Activated CD4-positive, alpha-beta memory T cell treated with anti-CD3 and anti-CD28 coated beads, Interleukin-2, amount 10 ng/mL, durations not matched to agents 7 days and 5 days (primary cell): ENCODE data around the gene SNAPC3. TPM values are rescaled to one million over a fixed set of nuclear protein-coding genes. Genes with fewer than 3 reads are reported as not detected.

Source experiments
- CTCF ChIA-PET: fragments of 350-600 bp; sonication (Branson Sonifier 250); formaldehyde crosslinking; loops from one replicate; lab custom pipeline; 2021; ENCODE audit warnings: antibody characterized with exemption, inconsistent platforms; lab: Charles Lee
- POLR2A ChIA-PET: fragments of 350-600 bp; sonication (Branson Sonifier 250); formaldehyde crosslinking; loops from one replicate; lab custom pipeline; 2021; ENCODE audit warnings: antibody characterized with exemption; lab: Charles Lee
- DNase-seq: peaks from one replicate; pipeline ENCODE4 v3.0.0-alpha.2; 2020
- H3K27ac Mint-ChIP-seq: one replicate; pipeline ENCODE4 v1.8.0; 2021; ENCODE audit warnings: mild to moderate bottlenecking, mixed read lengths
- H3K27me3 Mint-ChIP-seq: one replicate; pipeline ENCODE4 v1.8.0; 2021; ENCODE audit warnings: mixed read lengths
- H3K36me3 Mint-ChIP-seq: one replicate; pipeline ENCODE4 v1.8.0; 2021; ENCODE audit warnings: low read depth, mixed read lengths
- H3K4me1 Mint-ChIP-seq: one replicate; pipeline ENCODE4 v1.8.0; 2021; ENCODE audit warnings: mixed read lengths
- H3K4me3 Mint-ChIP-seq: one replicate; pipeline ENCODE4 v1.8.0; 2021; ENCODE audit warnings: mild to moderate bottlenecking, mixed read lengths
- H3K9me3 Mint-ChIP-seq: one replicate; pipeline ENCODE4 v1.8.0; 2021; ENCODE audit warnings: mixed read lengths
- total RNA-seq, 2 experiments: library from RNA; stranded (reverse); gene quantifications; one replicate each; pipeline ENCODE4 v1.2.3, GENCODE V29; 2021

Gene SNAPC3
- total RNA-seq, 2 experiments from 2014 or later = 35.6 to 37.5 TPM

- no peaks in the 10 kb centered on the region for H3K27me3 Mint-ChIP-seq
- H3K4me1 Mint-ChIP-seq = peaks cover 10% of the 10 kb centered on the region
- H3K36me3 Mint-ChIP-seq = peaks cover 48% of the 10 kb centered on the region
- CTCF ChIA-PET = no interaction called here
- DNase-seq = no peak
- no peak overlapping the region for H3K27ac Mint-ChIP-seq
- H3K9me3 Mint-ChIP-seq = no peaks in the 10 kb centered on the region
- no peak overlapping the region for H3K4me3 Mint-ChIP-seq
- POLR2A ChIA-PET = interaction anchor here (0.6 to 3.2 kb wide), 4 partner anchors 12 to 307 kb away, joined by 3 to 12 read pairs (median 3); partner anchors contain the start of gene PSIP1
Measured at GRCh38 chr9:15475923-15476536, 53.4 kb downstream of the SNAPC3 start.

- peaks cover 44% of the 10 kb centered on the region for H3K36me3 Mint-ChIP-seq
- H3K27ac Mint-ChIP-seq = no peak overlapping the region
- H3K4me3 Mint-ChIP-seq = no peak overlapping the region
- no peak for DNase-seq
- CTCF ChIA-PET = no interaction called here
- H3K4me1 Mint-ChIP-seq = peaks cover 8% of the 10 kb centered on the region
- no peaks in the 10 kb centered on the region for H3K9me3 Mint-ChIP-seq
- H3K27me3 Mint-ChIP-seq = no peaks in the 10 kb centered on the region
- POLR2A ChIA-PET = no interaction called here
Measured at GRCh38 chr9:15480028-15480427, 57.4 kb downstream of the SNAPC3 start.

GRCh38 chr9:15482146-15482545 lies 59.5 kb downstream of the SNAPC3 start:
- Mint-ChIP-seq H3K27me3 (no peaks in the 10 kb centered on the region), H3K9me3 (no peaks in the 10 kb centered on the region), H3K27ac (no peak overlapping the region), H3K36me3 (peaks cover 46% of the 10 kb centered on the region), H3K4me3 (no peak overlapping the region), H3K4me1 (peaks cover 13% of the 10 kb centered on the region)
- ChIA-PET POLR2A (no interaction called here), CTCF (interaction anchor here (0.6 kb wide), 1 partner anchor 274 kb away, joined by 4 read pairs; no protein-coding TSS in a partner anchor)
- no peak for DNase-seq

- POLR2A ChIA-PET = interaction anchor here (1.2 kb wide), 1 partner anchor 25 kb away, joined by 3 read pairs; no protein-coding TSS in a partner anchor
- H3K27me3 Mint-ChIP-seq = no peaks in the 10 kb centered on the region
- peaks cover 53% of the 10 kb centered on the region for H3K36me3 Mint-ChIP-seq
- H3K9me3 Mint-ChIP-seq = no peaks in the 10 kb centered on the region
- no peak overlapping the region for H3K4me3 Mint-ChIP-seq
- peaks cover 17% of the 10 kb centered on the region for H3K4me1 Mint-ChIP-seq
- no peak overlapping the region for H3K27ac Mint-ChIP-seq
- no peak for DNase-seq
- CTCF ChIA-PET = interaction anchor here (0.6 to 1.2 kb wide), 2 partner anchors 101 to 271 kb away, joined by 3 to 4 read pairs; no protein-coding TSS in a partner anchor
Measured at GRCh38 chr9:15484802-15485201, 62.1 kb downstream of the SNAPC3 start.

- ChIA-PET POLR2A (no interaction called here), CTCF (interaction anchor here (0.8 to 1.1 kb wide), 2 partner anchors 102 to 281 kb away, joined by 3 read pairs; no protein-coding TSS in a partner anchor)
- no peaks in the 10 kb centered on the region for H3K27me3 Mint-ChIP-seq
- H3K9me3 Mint-ChIP-seq = no peaks in the 10 kb centered on the region
- H3K4me3 Mint-ChIP-seq = no peak overlapping the region
- no peak for DNase-seq
- H3K4me1 Mint-ChIP-seq = peaks cover 17% of the 10 kb centered on the region
- H3K27ac Mint-ChIP-seq = peak overlapping the region; percentile 7
- peaks cover 57% of the 10 kb centered on the region for H3K36me3 Mint-ChIP-seq
Measured at GRCh38 chr9:15485836-15486666, 63.4 kb downstream of the SNAPC3 start.

GRCh38 chr9:15491950-15492349 lies 69.3 kb downstream of the SNAPC3 start:
- H3K9me3 Mint-ChIP-seq = peaks cover 10% of the 10 kb centered on the region
- ChIA-PET POLR2A (no interaction called here), CTCF (no interaction called here)
- H3K27ac Mint-ChIP-seq = peak overlapping the region; percentile 19
- H3K4me3 Mint-ChIP-seq = no peak overlapping the region
- no peak for DNase-seq
- H3K27me3 Mint-ChIP-seq = no peaks in the 10 kb centered on the region
- H3K36me3 Mint-ChIP-seq = peaks cover 63% of the 10 kb centered on the region
- peaks cover 9% of the 10 kb centered on the region for H3K4me1 Mint-ChIP-seq

- peaks cover 10% of the 10 kb centered on the region for H3K9me3 Mint-ChIP-seq
- POLR2A ChIA-PET = no interaction called here
- CTCF ChIA-PET = no interaction called here
- H3K4me3 Mint-ChIP-seq = no peak overlapping the region
- H3K36me3 Mint-ChIP-seq = peaks cover 63% of the 10 kb centered on the region
- H3K4me1 Mint-ChIP-seq = peaks cover 6% of the 10 kb centered on the region
- no peak overlapping the region for H3K27ac Mint-ChIP-seq
- no peaks in the 10 kb centered on the region for H3K27me3 Mint-ChIP-seq
- no peak for DNase-seq
Measured at GRCh38 chr9:15492485-15493150, 69.9 kb downstream of the SNAPC3 start.

- no peaks in the 10 kb centered on the region for H3K27me3 Mint-ChIP-seq
- no peak for DNase-seq
- ChIA-PET POLR2A (interaction anchor here (1.4 to 5.5 kb wide), 3 partner anchors 8 to 13 kb away, joined by 3 to 55 read pairs (median 4); partner anchors contain the start of gene PSIP1), CTCF (interaction anchor here (0.9 to 1.2 kb wide), 3 partner anchors 13 to 35 kb away, joined by 3 to 4 read pairs (median 3); partner anchors contain the start of gene PSIP1)
- peaks cover 63% of the 10 kb centered on the region for H3K36me3 Mint-ChIP-seq
- H3K4me3 Mint-ChIP-seq = no peak overlapping the region
- no peak overlapping the region for H3K27ac Mint-ChIP-seq
- H3K4me1 Mint-ChIP-seq = peaks cover 35% of the 10 kb centered on the region
- H3K9me3 Mint-ChIP-seq = peaks cover 1% of the 10 kb centered on the region
Measured at GRCh38 chr9:15498246-15498995, 75.7 kb downstream of the SNAPC3 start.

GRCh38 chr9:15499139-15499538 lies 76.5 kb downstream of the SNAPC3 start:
- no peak for DNase-seq
- H3K27ac Mint-ChIP-seq = peak overlapping the region; percentile 35
- no peaks in the 10 kb centered on the region for H3K27me3 Mint-ChIP-seq
- H3K4me3 Mint-ChIP-seq = no peak overlapping the region
- no peaks in the 10 kb centered on the region for H3K9me3 Mint-ChIP-seq
- H3K4me1 Mint-ChIP-seq = peaks cover 36% of the 10 kb centered on the region
- ChIA-PET POLR2A (interaction anchor here (1.0 to 5.5 kb wide), 4 partner anchors 9 to 76 kb away, joined by 3 to 55 read pairs (median 4); partner anchors contain the start of genes PSIP1 and SNAPC3), CTCF (interaction anchor here (1.1 to 1.2 kb wide), 2 partner anchors 12 to 34 kb away, joined by 3 to 4 read pairs; partner anchors contain the start of gene PSIP1)
- H3K36me3 Mint-ChIP-seq = peaks cover 63% of the 10 kb centered on the region

- no peaks in the 10 kb centered on the region for H3K27me3 Mint-ChIP-seq
- ChIA-PET CTCF (interaction anchor here (0.5 to 1.7 kb wide), 3 partner anchors 11 to 45 kb away, joined by 3 to 5 read pairs (median 4); no protein-coding TSS in a partner anchor), POLR2A (interaction anchor here (3.2 to 5.5 kb wide), 2 partner anchors 10 to 52 kb away, joined by 9 to 55 read pairs; partner anchors contain the start of genes CCDC171 and PSIP1)
- H3K27ac Mint-ChIP-seq = no peak overlapping the region
- peaks cover 62% of the 10 kb centered on the region for H3K36me3 Mint-ChIP-seq
- no peaks in the 10 kb centered on the region for H3K9me3 Mint-ChIP-seq
- DNase-seq = no peak
- H3K4me1 Mint-ChIP-seq = peaks cover 42% of the 10 kb centered on the region
- no peak overlapping the region for H3K4me3 Mint-ChIP-seq
Measured at GRCh38 chr9:15501179-15501578, 78.5 kb downstream of the SNAPC3 start.

GRCh38 chr9:15501803-15502202 lies 79.1 kb downstream of the SNAPC3 start:
- Mint-ChIP-seq H3K4me1 (peaks cover 46% of the 10 kb centered on the region), H3K9me3 (no peaks in the 10 kb centered on the region), H3K27ac (no peak overlapping the region), H3K4me3 (no peak overlapping the region), H3K27me3 (no peaks in the 10 kb centered on the region), H3K36me3 (peaks cover 63% of the 10 kb centered on the region)
- ChIA-PET POLR2A (interaction anchor here (3.2 to 5.5 kb wide), 2 partner anchors 10 to 51 kb away, joined by 9 to 55 read pairs; partner anchors contain the start of genes CCDC171 and PSIP1), CTCF (no interaction called here)
- no peak for DNase-seq
